ENCODE data around the gene HMCN1. TPM values are rescaled to one million over a fixed set of nuclear protein-coding genes. Genes with fewer than 3 reads are reported as not detected.

HMCN1 gene
- total RNA-seq, 1 experiment from 2014 or later = 0.15 TPM

- no peak for DNase-seq (ENCODE audit: low spot score)
These were observed 230.8 kb downstream of the HMCN1 start for GRCh38 chr1:185964946-185965345.

- DNase-seq (ENCODE audit: low spot score) = no peak
These were observed 231.7 kb downstream of the HMCN1 start for GRCh38 chr1:185965870-185966269.

- DNase-seq (ENCODE audit: low spot score) = no peak
These were observed 232.3 kb downstream of the HMCN1 start for GRCh38 chr1:185966471-185966870.

GRCh38 chr1:185969028-185969427 lies 234.8 kb downstream of the HMCN1 start:
- no peak for DNase-seq (ENCODE audit: low spot score)

GRCh38 chr1:185969524-185969991 lies 235.4 kb downstream of the HMCN1 start:
- DNase-seq (ENCODE audit: low spot score) = no peak

- no peak for DNase-seq (ENCODE audit: low spot score)
These were observed 237.5 kb downstream of the HMCN1 start for GRCh38 chr1:185971688-185972087.

- DNase-seq (ENCODE audit: low spot score) = no peak
These were observed 238.1 kb downstream of the HMCN1 start for GRCh38 chr1:185972096-185972850.

- no peak for DNase-seq (ENCODE audit: low spot score)
These were observed 239.5 kb downstream of the HMCN1 start for GRCh38 chr1:185973645-185974044.

GRCh38 chr1:185974367-185975170 lies 240.4 kb downstream of the HMCN1 start:
- no peak for DNase-seq (ENCODE audit: low spot score)

- DNase-seq (ENCODE audit: low spot score) = no peak
These were observed 246.7 kb downstream of the HMCN1 start for GRCh38 chr1:185980891-185981290.

- DNase-seq (ENCODE audit: low spot score) = no peak
These were observed 250.1 kb downstream of the HMCN1 start for GRCh38 chr1:185984113-185984836.

GRCh38 chr1:185987611-185988321 lies 253.6 kb downstream of the HMCN1 start:
- DNase-seq (ENCODE audit: low spot score) = no peak

- DNase-seq (ENCODE audit: low spot score) = no peak
These were observed 256.4 kb downstream of the HMCN1 start for GRCh38 chr1:185990565-185990964.

GRCh38 chr1:185991266-185991665 lies 257.1 kb downstream of the HMCN1 start:
- DNase-seq (ENCODE audit: low spot score) = no peak

- no peak for DNase-seq (ENCODE audit: low spot score)
These were observed 262.0 kb downstream of the HMCN1 start for GRCh38 chr1:185996211-185996610.

- DNase-seq (ENCODE audit: low spot score) = peak; percentile 36
These were observed 264.2 kb downstream of the HMCN1 start for GRCh38 chr1:185998391-185998790.

GRCh38 chr1:186002406-186002805 lies 268.2 kb downstream of the HMCN1 start:
- no peak for DNase-seq (ENCODE audit: low spot score)

- DNase-seq (ENCODE audit: low spot score) = no peak
These were observed 275.0 kb downstream of the HMCN1 start for GRCh38 chr1:186009039-186009737.

- DNase-seq (ENCODE audit: low spot score) = no peak
These were observed 280.3 kb downstream of the HMCN1 start for GRCh38 chr1:186014370-186015037.

GRCh38 chr1:186016856-186017255 lies 282.7 kb downstream of the HMCN1 start:
- no peak for DNase-seq (ENCODE audit: low spot score)

Measured in HT-29 (cell line).